Esophagus squamous epithelium (tissue), 4 donors: ENCODE results near the gene NFE2.

Experiments used
- POLR2A ChIP-seq, 4 donors: fragments of 450-650 bp; IDR thresholded peaks; one replicate each; pipeline ENCODE4 v1.6.1; 2017; ENCODE audit warnings: antibody characterized with exemption in 4 of 4, mild to moderate bottlenecking in 4 of 4, moderate library complexity in 3 of 4
- TF ChIP-seq, protein P1 (sequence below), 6 experiments: fragments of 450-650 bp in 4 of 6; fragments of 200-600 bp in 2 of 6; sonication (generic) in 2 of 6; IDR thresholded peaks; one replicate each; pipeline ENCODE4 v1.5.1; 2016 to 2019; ENCODE audit warnings: antibody characterized with exemption in 6 of 6, mild to moderate bottlenecking in 4 of 6, moderate library complexity in 4 of 6

DNA sequence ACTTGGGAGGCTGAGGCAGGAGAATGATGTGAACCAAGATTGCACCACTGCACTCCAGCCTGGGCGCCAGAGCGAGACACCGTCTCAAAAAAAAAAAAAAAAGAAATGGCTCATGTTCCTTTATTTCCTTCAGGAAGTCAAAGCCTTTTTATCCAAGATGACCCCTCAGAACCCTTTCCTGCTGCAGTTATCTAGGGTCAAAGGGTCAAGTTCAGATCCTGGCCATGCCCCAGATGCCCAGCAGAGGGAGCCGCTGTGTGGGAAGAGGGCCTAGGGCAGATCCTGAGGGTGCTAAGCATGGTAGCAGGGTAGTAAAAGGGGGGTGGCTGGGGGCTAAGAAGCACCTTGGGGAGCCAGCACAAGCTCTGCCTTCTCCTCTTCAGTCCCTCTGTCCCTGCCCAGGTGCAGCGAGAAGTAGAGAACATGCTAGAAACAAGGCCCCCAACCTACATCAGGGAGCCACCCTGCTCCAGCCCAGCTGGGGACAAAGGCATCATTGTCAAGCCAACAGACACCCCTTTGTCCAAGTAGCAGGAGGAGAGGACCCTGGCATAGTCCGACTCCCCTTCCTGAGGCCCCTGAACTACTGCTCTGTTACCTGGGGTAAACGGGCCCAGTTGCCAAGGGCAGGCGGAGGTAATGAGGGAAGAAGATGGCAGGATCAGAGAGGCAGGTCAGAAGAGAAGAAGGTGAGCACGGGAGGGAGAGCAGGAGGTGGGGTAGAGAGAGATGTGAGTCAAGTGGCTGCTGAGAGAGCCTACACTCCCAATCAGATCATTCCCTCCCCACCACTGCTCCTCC, 6.5 kb downstream of the NFE2 start:
- TF ChIP-seq POLR2A (IDR thresholded peaks at IDR 0.05): no peak
- TF ChIP-seq, protein P1, sequence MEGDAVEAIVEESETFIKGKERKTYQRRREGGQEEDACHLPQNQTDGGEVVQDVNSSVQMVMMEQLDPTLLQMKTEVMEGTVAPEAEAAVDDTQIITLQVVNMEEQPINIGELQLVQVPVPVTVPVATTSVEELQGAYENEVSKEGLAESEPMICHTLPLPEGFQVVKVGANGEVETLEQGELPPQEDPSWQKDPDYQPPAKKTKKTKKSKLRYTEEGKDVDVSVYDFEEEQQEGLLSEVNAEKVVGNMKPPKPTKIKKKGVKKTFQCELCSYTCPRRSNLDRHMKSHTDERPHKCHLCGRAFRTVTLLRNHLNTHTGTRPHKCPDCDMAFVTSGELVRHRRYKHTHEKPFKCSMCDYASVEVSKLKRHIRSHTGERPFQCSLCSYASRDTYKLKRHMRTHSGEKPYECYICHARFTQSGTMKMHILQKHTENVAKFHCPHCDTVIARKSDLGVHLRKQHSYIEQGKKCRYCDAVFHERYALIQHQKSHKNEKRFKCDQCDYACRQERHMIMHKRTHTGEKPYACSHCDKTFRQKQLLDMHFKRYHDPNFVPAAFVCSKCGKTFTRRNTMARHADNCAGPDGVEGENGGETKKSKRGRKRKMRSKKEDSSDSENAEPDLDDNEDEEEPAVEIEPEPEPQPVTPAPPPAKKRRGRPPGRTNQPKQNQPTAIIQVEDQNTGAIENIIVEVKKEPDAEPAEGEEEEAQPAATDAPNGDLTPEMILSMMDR (IDR thresholded peaks at IDR 0.05): peak; percentile 58 to 83 (median 70)
